A549 (cell line): Measurements from ENCODE around the gene GLRX3. TPM values are rescaled to one million over a fixed set of nuclear protein-coding genes. Genes with fewer than 3 reads are reported as not detected.

Experiments
- ATAC-seq, 2 experiments: fragments of 200-7000 bp in 1 of 2; fragments of >200 bp in 1 of 2; cut with Nextera tagmentation in 1 of 2; cut with Tn5 transposase in 1 of 2; 3 replicates each; pipeline versions ENCODE4 v1.8.0 to v1.9.1; 2018 to 2020; ENCODE audit warnings: mild to moderate bottlenecking in 1 of 2, moderate library complexity in 1 of 2
- CTCF ChIA-PET: fragments of 300-600 bp; sonication (Branson Sonifier 250); formaldehyde crosslinking; extraction: SDS; loops from one replicate; lab custom pipeline; 2021; ENCODE audit warnings: antibody characterized with exemption, inconsistent platforms; lab: Yijun Ruan, JAX
- POLR2A ChIA-PET: fragments of 350-600 bp; formaldehyde crosslinking; extraction: SDS; loops from one replicate; lab custom pipeline; 2021; ENCODE audit warnings: antibody characterized with exemption, inconsistent platforms; lab: Yijun Ruan, JAX
- DNase-seq, 2 experiments: peaks; one replicate each; pipeline versions ENCODE4 v3.0.0 to v3.0.0-alpha.2; 2011 to 2016; ENCODE audit warnings: low read depth in 1 of 2, low spot score in 1 of 2
- FAIRE-seq: peaks from 2 replicates; lab custom pipeline; 2011; peaks lifted over from hg19 to GRCh38; lab: Jason Lieb, UNC
- H3K27ac ChIP-seq, 2 experiments: fragments of >200 bp; sonication (Bioruptor Twin); formaldehyde crosslinking; 3 replicates each; pipeline ENCODE4 v1.5.1; 2016 to 2017
- H3K4me1 ChIP-seq: fragments of >200 bp; sonication (Bioruptor Twin); formaldehyde crosslinking; 3 replicates; pipeline ENCODE4 v1.6.1; 2016
- H3K4me2 ChIP-seq: fragments of >200 bp; sonication (Bioruptor Twin); formaldehyde crosslinking; 3 replicates; pipeline ENCODE4 v1.6.1; 2016
- H3K4me3 ChIP-seq: fragments of >200 bp; sonication (Bioruptor Twin); formaldehyde crosslinking; 3 replicates; pipeline ENCODE4 v1.5.1; 2016
- H3K9me3 ChIP-seq: fragments of >200 bp; sonication (Bioruptor Twin); formaldehyde crosslinking; 3 replicates; pipeline ENCODE4 v1.6.1; 2016
- CBX2 ChIP-seq: fragments of 200-600 bp; sonication (generic); IDR thresholded peaks from 2 replicates; pipeline ENCODE4 v1.6.1; 2016; ENCODE audit warnings: low read depth, mild to moderate bottlenecking, borderline replicate concordance
- CBX8 ChIP-seq: fragments of 200-600 bp; sonication (generic); IDR thresholded peaks from 2 replicates; pipeline ENCODE4 v1.6.1; 2016
- EHMT2 ChIP-seq: fragments of 200-600 bp; sonication (generic); IDR thresholded peaks from 2 replicates; pipeline ENCODE4 v1.6.1; 2016; ENCODE audit warnings: antibody characterized with exemption, low read depth, mild to moderate bottlenecking, moderate library complexity
- EP300 ChIP-seq, 2 experiments: fragments of >200 bp; sonication (Bioruptor Twin); formaldehyde crosslinking; IDR thresholded peaks; 2 replicates in 1 of 2; 3 replicates in 1 of 2; pipeline ENCODE4 v1.6.1; 2016 to 2017
- ESRRA ChIP-seq: fragments of 150-350 bp; IDR thresholded peaks from 2 replicates; pipeline ENCODE4 v1.6.1; 2014; ENCODE audit warnings: mild to moderate bottlenecking, low read length, borderline replicate concordance
- HDAC2 ChIP-seq: fragments of 200-600 bp; sonication (generic); IDR thresholded peaks from 2 replicates; pipeline ENCODE4 v1.6.1; 2016
- HOXA7 ChIP-seq: fragments of 250-450 bp; sonication (Bioruptor Pico); IDR thresholded peaks from 2 replicates; pipeline ENCODE4 v1.5.0; 2020; ENCODE audit warnings: mild to moderate bottlenecking, moderate library complexity
- HOXB5 ChIP-seq: fragments of 250-450 bp; sonication (Bioruptor Pico); IDR thresholded peaks from 2 replicates; pipeline ENCODE4 v1.5.0; 2020; ENCODE audit warnings: mild to moderate bottlenecking, moderate library complexity
- JUNB ChIP-seq: fragments of >200 bp; sonication (Bioruptor Twin); formaldehyde crosslinking; IDR thresholded peaks from 2 replicates; pipeline ENCODE4 v1.6.1; 2016
- KDM1A ChIP-seq: fragments of 200-600 bp; sonication (generic); IDR thresholded peaks from 2 replicates; pipeline ENCODE4 v1.6.1; 2016; ENCODE audit warnings: low read depth, mild to moderate bottlenecking
- MAFK ChIP-seq: fragments of 450-650 bp; IDR thresholded peaks from 2 replicates; pipeline ENCODE4 v1.6.1; 2014; ENCODE audit not compliant: partially characterized antibody
- NR3C1 ChIP-seq: fragments of >200 bp; sonication (Bioruptor Twin); formaldehyde crosslinking; IDR thresholded peaks from 3 replicates; pipeline ENCODE4 v1.6.1; 2017
- RARB ChIP-seq: fragments of 250-450 bp; sonication (Bioruptor Pico); IDR thresholded peaks from 2 replicates; pipeline ENCODE4 v1.8.0; 2021; ENCODE audit warnings: mild to moderate bottlenecking, moderate library complexity
- RFX5 ChIP-seq: fragments of 450-650 bp; IDR thresholded peaks from 2 replicates; pipeline ENCODE4 v1.7.1; 2014; ENCODE audit warnings: antibody characterized with exemption, mild to moderate bottlenecking, moderate library complexity
- ZFP36 ChIP-seq: fragments of 450-650 bp; IDR thresholded peaks from 2 replicates; pipeline ENCODE4 v1.6.1; 2014; ENCODE audit warnings: borderline replicate concordance; ENCODE audit not compliant: partially characterized antibody
- WGBS: methylation state at CpG from one replicate; pipeline ENCODE4 v1.1.6; 2017; ENCODE audit errors: missing lambda C conversion rate; 5-methylcytosine and 5-hydroxymethylcytosine counted together
- polyA plus RNA-seq, 4 experiments: library from polyadenylated mRNA; depleted of rRNA in 3 of 4; stranded (reverse); fragments of >200 nt; fragmentation: RNase III in 1 of 4; extraction: RNeasy Plus Mini Kit Qiagen cat#74134 plus additional on column Dnase treatment in 1 of 4; gene quantifications; 2 replicates in 3 of 4; 3 replicates in 1 of 4; pipeline ENCODE4 v1.2.3, GENCODE V29; 2011 to 2017
- TF ChIP-seq, protein P1 (sequence below): fragments of 250-450 bp; sonication (Bioruptor Pico); IDR thresholded peaks from 2 replicates; pipeline ENCODE4 v1.5.0; 2020; ENCODE audit warnings: low read depth, mild to moderate bottlenecking, moderate library complexity
- TF ChIP-seq, protein P2 (sequence below): IDR thresholded peaks from 2 replicates; pipeline ENCODE4 v1.6.1; 2012
- TF ChIP-seq, protein P3 (sequence below): fragments of 250-450 bp; sonication (Bioruptor Pico); IDR thresholded peaks from 2 replicates; pipeline ENCODE4 v1.5.0; 2021; ENCODE audit warnings: mild to moderate bottlenecking, moderate library complexity, borderline replicate concordance
- TF ChIP-seq, protein P4 (sequence below): fragments of >200 bp; sonication (Bioruptor Twin); formaldehyde crosslinking; IDR thresholded peaks from 3 replicates; pipeline ENCODE4 v1.5.1; 2016
- TF ChIP-seq, protein P5 (sequence below): fragments of >200 bp; sonication (Bioruptor Twin); formaldehyde crosslinking; IDR thresholded peaks from 2 replicates; pipeline ENCODE4 v1.6.1; 2016

GLRX3 gene
- polyA plus RNA-seq, 2 of the 4 experiments (the other 2 are of a cell fraction), result 153 to 219 TPM

DNA sequence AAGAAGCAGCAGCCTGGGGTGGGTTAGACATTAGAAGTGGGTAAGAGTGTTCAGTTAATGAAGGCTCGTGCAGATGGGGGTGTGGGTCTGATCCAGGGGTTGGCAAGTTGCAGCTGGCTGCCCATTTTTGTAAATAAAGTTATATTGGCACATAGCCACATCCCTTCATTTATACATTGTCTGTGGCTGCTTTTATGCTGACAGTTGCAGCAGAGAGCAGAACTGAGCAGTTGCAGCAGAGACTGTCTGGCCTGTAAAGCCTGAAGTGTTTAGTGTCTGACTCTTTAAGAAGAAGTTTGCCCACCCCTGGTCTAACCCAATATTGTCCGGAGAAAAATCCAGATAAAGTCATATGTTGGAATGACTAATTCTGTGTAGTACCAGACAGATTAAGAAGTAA is 38.1 kb downstream of the GLRX3 start:
- H3K4me2 ChIP-seq, result no peak overlapping the region
- H3K9me3 ChIP-seq, result no peaks in the 10 kb centered on the region
- no peaks in the 10 kb centered on the region for H3K4me1 ChIP-seq
- DNase-seq, result no peak
- 80% methylated on average over 2 of the region's 2 CpGs for WGBS
- H3K27ac ChIP-seq, result no peak overlapping the region
- no peak overlapping the region for H3K4me3 ChIP-seq
- ATAC-seq, result no peak
- POLR2A ChIA-PET, result no interaction called here
- TF ChIP-seq, protein P1, sequence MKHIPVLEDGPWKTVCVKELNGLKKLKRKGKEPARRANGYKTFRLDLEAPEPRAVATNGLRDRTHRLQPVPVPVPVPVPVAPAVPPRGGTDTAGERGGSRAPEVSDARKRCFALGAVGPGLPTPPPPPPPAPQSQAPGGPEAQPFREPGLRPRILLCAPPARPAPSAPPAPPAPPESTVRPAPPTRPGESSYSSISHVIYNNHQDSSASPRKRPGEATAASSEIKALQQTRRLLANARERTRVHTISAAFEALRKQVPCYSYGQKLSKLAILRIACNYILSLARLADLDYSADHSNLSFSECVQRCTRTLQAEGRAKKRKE, result no peak
- TF ChIP-seq NR3C1 (no peak), EHMT2 (no peak)
- TF ChIP-seq, all 56 proteins: peak for 0
- CTCF ChIA-PET, result interaction anchor here (7.2 kb wide), 1 partner anchor 16 kb away, joined by 37 read pairs; no protein-coding TSS in a partner anchor
- no peak for FAIRE-seq

DNA sequence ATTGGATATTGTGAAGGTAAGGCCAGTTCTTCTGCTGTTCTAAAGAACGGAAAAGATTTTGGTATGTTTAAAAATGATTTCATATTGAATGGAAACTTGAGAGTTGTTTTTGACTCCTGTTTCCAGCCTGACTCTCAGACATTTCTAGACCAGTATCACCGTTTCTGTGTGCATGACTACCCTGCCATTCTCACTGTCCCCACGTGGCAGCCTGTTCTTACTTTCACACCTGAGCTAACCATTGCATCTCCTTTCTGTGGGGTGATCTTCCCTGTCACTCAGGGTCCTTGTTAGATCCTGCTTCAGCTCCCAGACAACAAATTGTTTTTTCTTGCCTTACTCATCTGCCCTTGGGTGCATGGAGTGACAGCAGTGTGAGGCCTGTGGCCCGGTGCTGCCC is 38.9 kb downstream of the GLRX3 start:
- Histone ChIP-seq H3K4me3 (no peak overlapping the region), H3K27ac (no peak overlapping the region), H3K4me2 (no peak overlapping the region), H3K9me3 (no peaks in the 10 kb centered on the region), H3K4me1 (no peaks in the 10 kb centered on the region)
- CTCF ChIA-PET, result interaction anchor here (1.1 to 7.2 kb wide), 3 partner anchors 12 to 22 kb away, joined by 4 to 37 read pairs (median 4); no protein-coding TSS in a partner anchor
- no peak for FAIRE-seq
- no peak for TF ChIP-seq MAFK
- no peak for TF ChIP-seq KDM1A
- no peak for TF ChIP-seq HOXB5 (CRISPR knock-in tag)
- no peak for TF ChIP-seq RARB (CRISPR knock-in tag)
- TF ChIP-seq, protein P2, sequence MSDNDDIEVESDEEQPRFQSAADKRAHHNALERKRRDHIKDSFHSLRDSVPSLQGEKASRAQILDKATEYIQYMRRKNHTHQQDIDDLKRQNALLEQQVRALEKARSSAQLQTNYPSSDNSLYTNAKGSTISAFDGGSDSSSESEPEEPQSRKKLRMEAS, result no peak
- TF ChIP-seq, protein P3, sequence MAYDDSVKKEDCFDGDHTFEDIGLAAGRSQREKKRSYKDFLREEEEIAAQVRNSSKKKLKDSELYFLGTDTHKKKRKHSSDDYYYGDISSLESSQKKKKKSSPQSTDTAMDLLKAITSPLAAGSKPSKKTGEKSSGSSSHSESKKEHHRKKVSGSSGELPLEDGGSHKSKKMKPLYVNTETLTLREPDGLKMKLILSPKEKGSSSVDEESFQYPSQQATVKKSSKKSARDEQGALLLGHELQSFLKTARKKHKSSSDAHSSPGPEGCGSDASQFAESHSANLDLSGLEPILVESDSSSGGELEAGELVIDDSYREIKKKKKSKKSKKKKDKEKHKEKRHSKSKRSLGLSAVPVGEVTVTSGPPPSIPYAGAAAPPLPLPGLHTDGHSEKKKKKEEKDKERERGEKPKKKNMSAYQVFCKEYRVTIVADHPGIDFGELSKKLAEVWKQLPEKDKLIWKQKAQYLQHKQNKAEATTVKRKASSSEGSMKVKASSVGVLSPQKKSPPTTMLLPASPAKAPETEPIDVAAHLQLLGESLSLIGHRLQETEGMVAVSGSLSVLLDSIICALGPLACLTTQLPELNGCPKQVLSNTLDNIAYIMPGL, result no peak
- no peak for TF ChIP-seq ZFP36
- no peak for TF ChIP-seq CBX8
- TF ChIP-seq, protein P1, result no peak
- no peak for DNase-seq
- WGBS, result 89% methylated on average over 4 of the region's 4 CpGs
- POLR2A ChIA-PET, result no interaction called here
- no peak for ATAC-seq

DNA sequence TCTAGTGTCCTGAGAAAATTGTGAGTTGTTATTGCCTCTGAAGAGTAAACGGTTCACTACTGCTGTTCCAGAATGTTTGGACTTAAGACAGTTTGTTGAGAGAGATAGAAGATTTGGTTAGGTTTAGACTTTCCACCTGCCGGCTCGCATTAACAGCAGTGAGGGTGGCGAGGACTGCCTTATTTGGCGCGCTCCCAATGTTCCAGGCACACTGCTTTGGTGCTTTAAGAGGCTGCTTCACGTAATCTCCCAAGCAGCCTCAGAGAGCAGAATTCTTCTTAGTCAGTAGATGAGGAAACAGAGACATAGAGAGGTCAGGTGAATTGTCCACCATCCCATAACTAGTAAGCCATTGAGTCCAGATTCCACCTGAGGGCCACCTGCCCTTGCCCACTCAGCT is 41.1 kb downstream of the GLRX3 start:
- no peaks in the 10 kb centered on the region for H3K4me1 ChIP-seq
- ChIA-PET CTCF (interaction anchor here (0.9 to 7.2 kb wide), 2 partner anchors 13 to 67 kb away, joined by 4 to 37 read pairs; partner anchors contain the start of gene C10orf143), POLR2A (no interaction called here)
- H3K27ac ChIP-seq, result no peak overlapping the region
- ATAC-seq, result no peak
- 94% methylated on average over 7 of the region's 7 CpGs for WGBS
- TF ChIP-seq, protein P4, sequence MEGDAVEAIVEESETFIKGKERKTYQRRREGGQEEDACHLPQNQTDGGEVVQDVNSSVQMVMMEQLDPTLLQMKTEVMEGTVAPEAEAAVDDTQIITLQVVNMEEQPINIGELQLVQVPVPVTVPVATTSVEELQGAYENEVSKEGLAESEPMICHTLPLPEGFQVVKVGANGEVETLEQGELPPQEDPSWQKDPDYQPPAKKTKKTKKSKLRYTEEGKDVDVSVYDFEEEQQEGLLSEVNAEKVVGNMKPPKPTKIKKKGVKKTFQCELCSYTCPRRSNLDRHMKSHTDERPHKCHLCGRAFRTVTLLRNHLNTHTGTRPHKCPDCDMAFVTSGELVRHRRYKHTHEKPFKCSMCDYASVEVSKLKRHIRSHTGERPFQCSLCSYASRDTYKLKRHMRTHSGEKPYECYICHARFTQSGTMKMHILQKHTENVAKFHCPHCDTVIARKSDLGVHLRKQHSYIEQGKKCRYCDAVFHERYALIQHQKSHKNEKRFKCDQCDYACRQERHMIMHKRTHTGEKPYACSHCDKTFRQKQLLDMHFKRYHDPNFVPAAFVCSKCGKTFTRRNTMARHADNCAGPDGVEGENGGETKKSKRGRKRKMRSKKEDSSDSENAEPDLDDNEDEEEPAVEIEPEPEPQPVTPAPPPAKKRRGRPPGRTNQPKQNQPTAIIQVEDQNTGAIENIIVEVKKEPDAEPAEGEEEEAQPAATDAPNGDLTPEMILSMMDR, result no peak
- no peak for TF ChIP-seq JUNB
- no peak for TF ChIP-seq KDM1A
- no peak for TF ChIP-seq ESRRA
- no peak for TF ChIP-seq HDAC2
- TF ChIP-seq, protein P5, sequence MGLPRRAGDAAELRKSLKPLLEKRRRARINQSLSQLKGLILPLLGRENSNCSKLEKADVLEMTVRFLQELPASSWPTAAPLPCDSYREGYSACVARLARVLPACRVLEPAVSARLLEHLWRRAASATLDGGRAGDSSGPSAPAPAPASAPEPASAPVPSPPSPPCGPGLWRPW, result no peak
- no peak for TF ChIP-seq CBX2
- no peak for TF ChIP-seq EP300 (IDR thresholded peaks at IDR 0.05)
- no peak for TF ChIP-seq HOXA7
- TF ChIP-seq RFX5, result no peak
- no peak overlapping the region for H3K4me3 ChIP-seq
- no peaks in the 10 kb centered on the region for H3K9me3 ChIP-seq
- H3K4me2 ChIP-seq, result no peak overlapping the region
- no peak for FAIRE-seq
- no peak for DNase-seq
